ENCODE data around the gene SEC22A. TPM values are rescaled to one million over a fixed set of nuclear protein-coding genes. Genes with fewer than 3 reads are reported as not detected.

The SEC22A gene
- total RNA-seq, 1 experiment from 2014 or later: 42.3 TPM

DNA sequence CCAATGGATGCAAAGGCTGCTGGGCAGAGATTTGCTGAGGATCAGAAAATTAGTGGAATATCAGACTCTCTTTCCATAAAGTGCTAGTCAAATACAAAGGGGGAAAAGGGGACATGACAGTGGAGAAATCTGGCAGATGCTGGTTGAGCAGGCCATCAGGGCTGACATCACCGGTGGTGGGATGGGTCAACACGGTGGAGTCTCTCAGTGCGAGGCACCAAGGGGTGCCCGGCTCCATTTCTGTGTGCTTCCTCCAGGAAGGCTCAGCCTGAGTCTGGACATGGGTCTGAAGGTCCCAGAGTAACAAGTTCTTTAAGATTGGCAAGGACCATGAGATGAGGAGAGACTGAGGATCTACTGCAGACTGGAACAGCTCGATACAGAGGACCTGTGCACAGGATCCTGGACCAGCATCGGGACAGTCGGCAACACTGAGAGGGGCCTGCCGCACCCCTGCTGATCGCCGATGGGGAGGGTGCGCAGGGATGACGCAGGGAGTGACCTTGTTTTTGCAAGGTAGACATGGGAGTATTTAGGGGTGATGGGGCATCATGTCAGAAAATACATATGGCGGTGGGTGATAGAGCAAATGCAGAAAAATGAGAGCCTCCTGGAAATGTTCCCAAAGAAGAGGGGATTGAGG, 92.7 kb downstream of the SEC22A start:
- in situ Hi-C loops (cut with HindIII; ENCODE audit: low pct_unique_long_range_greater_than_20kb, low sequenced_read_pairs): no loop called here
- no peak for DNase-seq (ENCODE audit: low read depth, low spot score)

DNA sequence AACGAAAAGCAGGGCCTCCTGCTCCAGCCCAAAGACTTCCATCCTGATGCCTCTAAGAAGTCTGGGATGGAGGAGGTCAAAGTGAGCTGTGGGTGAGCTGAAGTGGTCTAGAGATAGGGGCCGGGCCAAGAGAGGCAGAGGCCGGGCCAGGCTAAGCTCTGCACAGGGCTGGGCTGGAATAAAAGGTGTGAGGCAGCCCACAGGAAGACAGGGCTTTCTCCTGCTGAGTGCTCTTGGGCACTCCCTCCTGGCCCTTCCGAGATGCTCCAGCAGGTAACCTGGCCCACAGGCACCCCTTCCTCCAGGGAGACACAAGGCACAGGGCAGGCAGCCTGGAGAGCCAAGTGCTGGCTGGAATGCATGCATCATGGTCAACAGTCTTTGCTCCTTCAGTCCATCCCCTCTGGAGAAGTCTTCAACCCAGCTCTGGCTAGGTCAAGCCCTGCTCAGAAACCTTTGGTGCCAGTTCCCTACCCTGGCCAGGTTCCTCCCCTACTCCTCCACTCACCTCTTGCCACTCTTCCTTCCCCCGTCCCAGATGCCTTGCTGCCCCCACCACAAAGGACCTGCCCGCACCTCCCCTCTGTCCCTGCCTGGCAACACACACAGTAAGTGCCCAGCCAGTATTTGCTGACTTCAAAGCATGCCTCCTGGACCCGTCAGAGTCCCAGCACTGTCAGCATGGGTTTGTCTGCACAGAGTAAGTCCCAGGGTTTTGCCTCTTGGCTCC, 93.6 kb downstream of the SEC22A start:
- DNase-seq (ENCODE audit: low read depth, low spot score): no peak
- in situ Hi-C loops (cut with HindIII; ENCODE audit: low pct_unique_long_range_greater_than_20kb, low sequenced_read_pairs): no loop called here

DNA sequence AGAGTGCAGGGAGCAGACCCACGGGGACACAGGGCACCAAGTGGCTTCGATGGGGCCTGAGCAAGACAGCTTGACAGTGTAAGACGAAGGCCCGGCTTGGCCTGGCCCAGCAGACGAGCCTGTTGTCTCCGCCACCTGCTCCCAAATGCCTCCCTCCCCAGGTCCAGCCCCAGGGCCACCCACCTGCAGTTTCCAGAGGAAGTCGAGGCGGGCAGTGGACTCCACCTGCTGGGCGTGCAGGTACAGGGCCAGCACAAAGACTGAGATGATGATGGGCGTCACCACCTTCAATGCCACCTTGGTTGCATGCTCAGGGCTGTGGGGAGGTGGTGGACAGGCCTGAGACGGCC, 94.1 kb downstream of the SEC22A start:
- no peak for DNase-seq (ENCODE audit: low read depth, low spot score)
- in situ Hi-C loops (cut with HindIII; ENCODE audit: low pct_unique_long_range_greater_than_20kb, low sequenced_read_pairs): no loop called here

DNA sequence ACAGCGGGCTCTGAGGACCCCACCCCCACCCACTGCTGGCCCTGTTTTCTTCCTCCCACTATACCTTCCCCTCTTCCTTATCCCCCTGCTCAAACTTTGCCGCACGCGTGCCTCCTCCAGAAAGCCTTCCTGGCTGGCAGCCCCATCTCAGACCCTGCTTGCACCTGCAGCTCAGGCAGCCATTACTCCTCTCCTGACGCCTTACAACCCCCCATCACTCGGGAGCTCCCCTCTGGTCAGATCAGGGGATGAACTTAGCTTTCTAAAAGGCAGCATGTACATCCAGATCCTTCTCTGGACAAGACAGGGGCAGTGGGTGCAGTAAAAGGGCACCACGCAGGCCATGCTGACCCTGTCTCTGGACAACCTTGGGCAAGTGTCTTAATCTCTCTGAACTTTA, 94.5 kb downstream of the SEC22A start:
- in situ Hi-C loops (cut with HindIII; ENCODE audit: low pct_unique_long_range_greater_than_20kb, low sequenced_read_pairs): no loop called here
- no peak for DNase-seq (ENCODE audit: low read depth, low spot score)

DNA sequence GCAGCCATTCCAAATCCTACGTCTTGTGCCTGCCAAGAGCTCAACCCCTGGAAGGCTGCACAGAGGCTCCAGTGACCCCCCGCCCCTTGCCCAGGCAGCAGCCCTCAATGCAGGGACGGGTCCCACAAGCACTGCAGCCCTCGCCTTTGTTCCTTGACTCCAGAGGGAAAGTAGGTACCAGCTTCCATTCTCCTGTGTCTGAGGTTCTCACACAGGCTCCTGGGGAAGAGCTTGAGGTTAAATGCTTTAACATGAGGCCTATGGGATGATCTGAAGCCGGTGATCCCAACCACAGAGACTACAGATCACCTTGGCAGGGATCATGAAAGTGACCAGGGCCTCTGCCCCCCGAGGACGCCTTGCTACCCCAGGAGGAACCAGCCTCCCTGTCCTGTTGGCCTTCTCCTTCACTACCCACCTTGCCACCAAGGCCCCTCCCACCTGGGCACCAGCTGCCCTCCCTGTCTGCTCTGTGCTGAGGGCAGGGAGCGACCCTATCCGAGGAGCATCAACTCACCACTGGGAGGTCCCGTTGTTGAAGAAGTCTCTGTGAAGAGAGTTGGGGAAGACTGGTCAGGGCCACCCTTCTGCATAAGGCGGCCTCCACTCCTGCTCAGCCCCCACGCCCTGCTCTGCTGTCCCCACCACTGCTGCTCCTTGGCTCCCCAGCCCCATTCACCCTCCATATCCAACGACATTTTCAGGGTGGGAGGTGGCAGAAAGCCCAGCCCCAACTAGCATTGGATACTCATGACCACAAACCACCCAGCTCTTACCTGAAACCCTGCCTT, 95.3 kb downstream of the SEC22A start:
- in situ Hi-C loops (cut with HindIII; ENCODE audit: low pct_unique_long_range_greater_than_20kb, low sequenced_read_pairs): no loop called here
- no peak for DNase-seq (ENCODE audit: low read depth, low spot score)

DNA sequence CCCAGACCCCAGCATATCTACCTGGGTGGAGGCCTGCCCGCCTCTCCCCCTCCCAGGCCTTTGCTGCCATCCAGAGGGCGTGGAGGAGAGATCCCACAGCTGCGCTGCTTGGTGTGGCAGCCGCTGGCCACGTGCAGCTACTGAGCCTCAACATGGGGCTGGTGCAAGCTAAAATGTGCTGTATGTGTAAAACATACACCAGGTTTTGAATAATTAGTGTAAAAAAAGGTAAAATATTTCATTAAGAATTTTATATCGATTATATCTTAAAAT, 95.8 kb downstream of the SEC22A start:
- peak; percentile 22 for DNase-seq (ENCODE audit: low read depth, low spot score)
- in situ Hi-C loops (cut with HindIII; ENCODE audit: low pct_unique_long_range_greater_than_20kb, low sequenced_read_pairs): no loop called here

DNA sequence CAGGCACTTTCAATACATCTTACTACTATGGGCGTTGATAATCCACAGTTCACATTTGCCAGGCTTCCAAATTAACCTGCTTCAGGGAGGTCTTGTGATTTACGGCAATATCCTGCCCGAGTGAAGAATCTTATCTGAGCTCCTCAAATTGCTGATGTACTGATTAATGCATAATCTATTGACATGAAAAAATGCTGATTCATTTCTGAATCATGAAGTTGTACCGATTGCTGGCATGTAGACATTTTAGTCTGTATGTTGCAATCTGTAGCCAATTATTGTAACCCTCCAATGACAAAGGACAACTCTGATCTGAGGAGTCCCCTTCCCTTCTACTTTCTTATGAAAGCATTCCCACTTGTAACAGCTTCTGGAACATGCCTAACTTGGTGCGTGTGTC, 97.2 kb downstream of the SEC22A start:
- DNase-seq (ENCODE audit: low read depth, low spot score): no peak
- in situ Hi-C loops (cut with HindIII; ENCODE audit: low pct_unique_long_range_greater_than_20kb, low sequenced_read_pairs): no loop called here

DNA sequence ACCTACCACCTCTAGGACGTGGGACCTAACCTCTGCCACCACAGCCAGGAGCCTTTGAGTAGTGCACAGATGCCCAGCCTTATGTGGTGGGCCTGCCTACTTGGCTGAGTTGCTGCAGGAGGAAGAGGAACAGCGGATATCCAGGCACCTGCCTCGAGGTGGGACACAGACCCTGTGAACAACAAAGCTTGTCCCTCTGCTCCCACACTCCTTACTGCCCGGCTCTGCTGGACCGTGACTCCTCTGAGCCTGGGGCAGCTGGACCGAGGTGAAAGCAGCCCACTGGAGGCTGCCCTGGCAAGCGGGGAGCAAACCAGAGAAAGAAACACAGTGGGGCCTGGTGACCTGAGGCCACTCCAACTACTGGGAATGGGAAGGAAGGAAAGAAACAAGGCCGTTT, 97.8 kb downstream of the SEC22A start:
- in situ Hi-C loops (cut with HindIII; ENCODE audit: low pct_unique_long_range_greater_than_20kb, low sequenced_read_pairs): no loop called here
- no peak for DNase-seq (ENCODE audit: low read depth, low spot score)

DNA sequence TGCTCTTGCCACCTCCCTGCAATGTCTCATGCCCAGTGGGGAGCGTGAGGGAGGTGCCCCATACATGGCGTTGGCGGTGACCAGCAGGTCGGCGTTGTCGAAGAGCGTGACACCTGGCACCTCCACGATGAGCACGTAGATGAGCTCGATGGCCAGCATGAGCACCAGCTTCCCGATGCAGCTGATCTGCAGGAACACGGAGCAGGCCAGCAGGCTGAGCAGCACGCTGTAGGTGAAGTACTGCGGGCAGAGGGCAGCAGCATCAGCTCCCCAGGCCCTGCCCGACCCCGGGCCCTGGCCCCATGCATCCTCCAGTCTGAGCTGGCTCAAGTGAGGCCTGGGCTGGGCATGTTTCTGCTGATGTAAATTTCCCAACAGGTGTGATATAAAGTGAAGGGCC, 98.3 kb downstream of the SEC22A start:
- in situ Hi-C loops (cut with HindIII; ENCODE audit: low pct_unique_long_range_greater_than_20kb, low sequenced_read_pairs): no loop called here
- DNase-seq (ENCODE audit: low read depth, low spot score): no peak

DNA sequence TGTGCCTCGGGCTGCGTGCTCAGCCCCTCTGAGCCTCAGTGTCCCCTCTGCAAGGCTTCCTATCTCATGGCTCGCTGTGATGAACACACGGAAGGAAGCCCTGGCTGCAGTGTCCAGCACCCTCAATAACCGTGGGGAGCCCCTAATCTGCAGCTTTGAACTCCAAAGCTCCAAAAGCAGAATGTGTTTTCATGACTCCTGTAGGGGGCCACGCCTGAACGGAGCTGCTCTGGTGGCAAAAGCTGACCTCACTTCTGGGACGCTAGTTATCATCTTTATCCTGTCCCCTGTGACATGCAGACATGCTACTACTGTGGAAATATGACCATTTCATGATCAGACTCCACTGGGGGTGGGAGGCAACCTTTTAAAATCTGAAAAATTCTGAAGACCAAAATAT, 98.8 kb downstream of the SEC22A start:
- DNase-seq (ENCODE audit: low read depth, low spot score): no peak
- in situ Hi-C loops (cut with HindIII; ENCODE audit: low pct_unique_long_range_greater_than_20kb, low sequenced_read_pairs): no loop called here

DNA sequence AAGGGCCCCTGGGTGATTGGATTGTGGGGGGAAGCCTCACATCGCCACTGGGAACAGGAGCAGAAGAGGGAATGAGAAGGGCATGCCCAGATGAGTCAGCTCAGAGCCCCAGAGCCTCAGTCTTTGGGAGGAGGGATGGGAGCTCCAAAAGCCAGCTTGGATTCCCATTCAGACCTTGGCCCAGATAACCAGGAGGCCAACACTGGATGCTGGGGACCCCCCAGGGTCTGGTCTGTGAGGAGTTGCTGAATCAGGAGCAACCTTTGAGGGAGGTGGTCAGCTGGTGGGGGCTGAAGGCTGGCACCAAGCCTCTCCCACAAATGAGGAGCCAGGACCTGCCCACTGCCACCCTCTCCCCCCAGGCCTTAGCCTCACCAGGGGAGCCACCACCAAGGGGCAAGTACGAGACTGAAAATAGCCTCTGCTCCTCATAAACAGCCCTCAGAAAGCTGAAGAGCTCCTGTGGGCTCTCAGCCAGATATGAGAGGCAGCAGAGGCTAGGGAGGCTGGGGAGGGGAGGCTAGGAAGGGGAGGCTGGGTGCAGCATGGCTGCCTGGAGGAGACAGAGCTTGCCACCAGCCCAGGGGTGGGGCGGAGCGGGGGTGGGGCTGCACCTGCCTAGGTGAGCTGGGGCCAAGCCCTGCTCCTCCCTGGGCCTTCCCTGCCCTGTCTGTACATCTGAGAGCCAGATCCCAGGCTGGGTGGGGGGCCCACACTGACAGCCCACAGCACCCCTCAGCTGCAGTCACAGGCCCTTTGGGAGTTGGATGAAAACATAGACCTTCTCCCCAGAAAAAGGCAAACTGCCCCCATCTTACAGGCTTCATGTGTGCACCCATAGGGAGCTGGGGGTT, 99.8 kb downstream of the SEC22A start:
- DNase-seq (ENCODE audit: low read depth, low spot score): no peak
- in situ Hi-C loops (cut with HindIII; ENCODE audit: low pct_unique_long_range_greater_than_20kb, low sequenced_read_pairs): no loop called here

DNA sequence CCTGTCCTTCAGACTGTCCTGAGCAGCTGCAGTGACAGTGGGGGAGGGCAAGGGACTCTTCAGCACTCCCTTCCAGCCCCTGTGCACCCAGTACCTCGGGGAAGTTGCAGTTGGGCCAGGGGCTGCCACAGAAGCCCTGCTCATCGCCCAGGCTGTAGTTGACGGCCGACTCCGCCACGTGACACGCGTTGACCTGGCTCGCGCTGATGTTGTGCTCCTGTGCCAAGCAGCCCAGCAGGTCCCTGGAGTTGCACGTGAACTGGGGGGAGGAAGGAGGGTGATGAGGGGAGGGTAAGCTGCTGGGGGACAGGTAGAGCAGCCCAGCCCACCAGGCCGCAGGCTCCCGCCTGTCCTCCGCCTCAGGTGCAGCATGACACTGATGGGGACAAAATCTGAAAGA, 101.2 kb downstream of the SEC22A start:
- DNase-seq (ENCODE audit: low read depth, low spot score): no peak
- in situ Hi-C loops (cut with HindIII; ENCODE audit: low pct_unique_long_range_greater_than_20kb, low sequenced_read_pairs): no loop called here

DNA sequence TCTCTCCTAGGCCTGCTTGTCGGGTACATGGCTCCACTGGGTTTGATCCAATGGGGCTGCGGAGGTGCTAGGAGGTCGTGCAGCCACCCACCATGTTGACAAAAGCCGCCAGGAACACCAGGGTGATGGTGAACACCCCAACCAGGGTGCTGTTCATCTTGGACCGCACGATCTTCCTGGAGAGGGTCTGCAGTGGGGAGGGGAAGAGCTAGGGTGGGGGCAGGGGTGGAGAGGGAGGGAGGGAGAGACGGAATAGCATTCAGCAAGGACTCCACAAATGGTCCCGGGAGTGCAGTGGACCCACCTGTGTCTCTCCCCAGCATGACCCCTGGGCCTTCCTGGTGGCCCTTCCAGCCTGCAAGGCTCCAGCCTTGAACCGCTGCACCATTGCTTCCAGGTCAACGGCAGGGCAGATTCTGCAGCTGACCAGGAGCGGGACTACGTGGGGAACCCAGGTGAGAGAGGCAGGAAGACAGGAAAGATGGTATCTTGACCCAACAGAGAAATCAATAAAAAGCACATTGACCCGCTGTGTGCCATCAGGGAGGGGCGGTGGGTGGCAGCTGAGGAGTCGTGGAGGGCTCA, 102.3 kb downstream of the SEC22A start:
- in situ Hi-C loops (cut with HindIII; ENCODE audit: low pct_unique_long_range_greater_than_20kb, low sequenced_read_pairs): no loop called here
- no peak for DNase-seq (ENCODE audit: low read depth, low spot score)

DNA sequence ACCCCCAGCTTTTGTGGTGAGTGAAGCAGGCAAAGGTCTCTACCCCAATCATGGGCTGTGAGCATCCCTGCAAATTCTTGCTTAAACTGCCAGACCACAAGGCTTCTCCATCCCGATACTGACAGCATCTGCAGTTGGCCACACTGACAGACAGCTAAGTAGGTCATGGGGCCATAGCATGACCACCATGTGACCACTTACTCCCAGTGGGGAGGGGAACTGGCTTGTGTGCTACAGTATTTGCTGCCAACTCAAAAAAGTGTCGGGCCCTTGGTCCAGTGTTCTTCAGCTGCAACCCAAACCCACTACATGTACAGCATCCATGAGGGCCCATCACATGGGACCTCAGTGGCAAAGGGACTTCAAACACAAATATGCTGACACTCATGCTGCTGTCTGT, 103.4 kb downstream of the SEC22A start:
- no peak for DNase-seq (ENCODE audit: low read depth, low spot score)
- in situ Hi-C loops (cut with HindIII; ENCODE audit: low pct_unique_long_range_greater_than_20kb, low sequenced_read_pairs): no loop called here

DNA sequence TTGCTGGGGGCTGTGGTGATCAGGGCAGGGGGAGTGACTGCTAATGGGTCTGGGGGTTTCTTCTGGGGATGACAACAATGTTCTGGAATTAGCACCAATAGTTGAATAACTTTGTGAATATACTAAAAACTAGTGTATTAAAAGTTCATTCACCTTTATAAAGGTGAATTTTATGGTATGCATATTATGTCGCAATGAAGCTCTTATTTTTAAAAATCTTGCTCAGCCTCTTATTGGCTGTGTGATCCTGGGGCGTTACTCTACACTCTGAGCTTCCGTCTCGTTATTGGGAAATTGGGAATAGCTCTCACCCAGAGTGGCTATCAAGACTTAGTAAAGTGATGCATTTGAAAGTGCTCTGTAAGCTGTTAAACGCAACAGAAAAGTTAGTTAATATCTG, 105.3 kb downstream of the SEC22A start:
- DNase-seq (ENCODE audit: low read depth, low spot score): no peak
- in situ Hi-C loops (cut with HindIII; ENCODE audit: low pct_unique_long_range_greater_than_20kb, low sequenced_read_pairs): no loop called here

DNA sequence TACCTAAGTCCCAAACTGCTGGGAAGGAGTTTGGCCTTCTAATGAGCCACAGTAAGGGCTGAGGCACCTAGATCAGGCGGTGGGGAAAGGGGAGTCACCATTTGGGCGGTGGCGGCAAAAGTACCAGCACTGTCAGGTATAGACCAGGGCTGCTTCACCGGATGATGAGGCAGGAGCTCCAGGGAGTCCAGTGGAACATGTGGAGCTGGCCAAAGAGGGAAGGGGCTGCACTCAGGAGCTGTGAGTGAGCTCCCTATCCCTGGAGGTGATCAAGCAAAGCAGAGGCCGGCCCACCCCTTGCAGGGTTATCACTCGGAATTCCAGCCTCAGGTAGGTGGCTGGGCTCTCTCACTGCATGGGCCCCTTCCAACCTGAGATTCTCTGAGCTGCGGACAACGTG, 108.4 kb downstream of the SEC22A start:
- no peak for DNase-seq (ENCODE audit: low read depth, low spot score)
- in situ Hi-C loops (cut with HindIII; ENCODE audit: low pct_unique_long_range_greater_than_20kb, low sequenced_read_pairs): no loop called here

DNA sequence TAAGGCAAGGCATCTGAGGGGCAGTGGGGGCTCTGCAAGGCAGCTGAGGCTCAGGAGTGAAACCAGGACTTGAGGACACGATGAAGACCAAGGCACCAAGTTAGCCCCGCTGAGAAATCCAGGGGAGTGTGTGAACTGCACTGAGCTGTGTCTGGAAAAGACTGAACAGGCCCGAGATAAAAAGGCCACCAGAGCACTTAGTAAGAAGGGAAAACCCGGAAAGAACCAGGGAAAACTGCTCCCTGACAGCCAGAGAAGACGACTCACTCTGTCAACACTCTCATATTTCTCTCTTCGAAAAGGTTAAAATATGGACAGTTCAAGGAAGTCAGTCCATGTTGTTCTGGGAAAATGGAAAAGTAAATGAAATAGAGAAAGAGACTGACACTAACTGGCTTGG, 109.0 kb downstream of the SEC22A start:
- DNase-seq (ENCODE audit: low read depth, low spot score): no peak
- in situ Hi-C loops (cut with HindIII; ENCODE audit: low pct_unique_long_range_greater_than_20kb, low sequenced_read_pairs): no loop called here

DNA sequence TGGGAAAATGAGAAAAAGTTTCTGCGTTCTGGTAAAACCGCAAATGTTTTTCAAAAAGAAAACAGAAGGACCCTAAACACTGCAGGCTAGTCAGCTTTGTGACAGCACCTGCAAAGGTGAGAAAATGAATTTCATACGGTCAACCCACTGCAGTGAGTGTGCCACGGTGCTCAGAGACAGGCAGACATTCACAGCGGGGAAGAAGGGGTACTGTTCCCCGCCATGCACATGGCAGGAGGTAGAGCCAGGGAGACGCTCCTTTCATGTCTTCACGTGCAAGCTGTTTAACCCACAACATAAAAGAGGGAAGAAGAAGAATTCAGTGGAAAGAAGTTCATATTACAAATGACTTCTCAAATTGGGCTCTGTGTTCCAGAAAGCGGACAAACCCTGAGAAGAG, 109.5 kb downstream of the SEC22A start:
- DNase-seq (ENCODE audit: low read depth, low spot score): no peak
- in situ Hi-C loops (cut with HindIII; ENCODE audit: low pct_unique_long_range_greater_than_20kb, low sequenced_read_pairs): no loop called here

All from SK-MEL-5 (cell line).